ENCODE data around the gene NUCKS1.

- TF ChIP-seq CTCF (conservative IDR thresholded peaks at IDR 0.05 in 1 of 2, IDR thresholded peaks at IDR 0.05 in 1 of 2; ENCODE audit: extremely low read depth in 1 of 2, insufficient read depth in 1 of 2, low read depth in 1 of 2, low read length in 2 of 2) (no peak), EZH2 (IDR thresholded peaks at IDR 0.05; ENCODE audit: borderline replicate concordance, low read length) (no peak)
These were observed 35.5 kb upstream of the NUCKS1 start for GRCh38 chr1:205785446-205785845.
